Tongue (tissue), 2 donors: Measurements from ENCODE around the gene ODAPH. TPM values are rescaled to one million over a fixed set of nuclear protein-coding genes. Genes with fewer than 3 reads are reported as not detected.

Experiments
- DNase-seq: peaks from one replicate; pipeline ENCODE4 v3.0.0-alpha.2; 2015
- total RNA-seq: library from RNA; depleted of rRNA; stranded (reverse); fragments of >200 nt; gene quantifications from one replicate; pipeline ENCODE4 v1.2.3, GENCODE V29; 2014

The ODAPH gene
- total RNA-seq, 1 donor from 2014 or later = not detected

DNA sequence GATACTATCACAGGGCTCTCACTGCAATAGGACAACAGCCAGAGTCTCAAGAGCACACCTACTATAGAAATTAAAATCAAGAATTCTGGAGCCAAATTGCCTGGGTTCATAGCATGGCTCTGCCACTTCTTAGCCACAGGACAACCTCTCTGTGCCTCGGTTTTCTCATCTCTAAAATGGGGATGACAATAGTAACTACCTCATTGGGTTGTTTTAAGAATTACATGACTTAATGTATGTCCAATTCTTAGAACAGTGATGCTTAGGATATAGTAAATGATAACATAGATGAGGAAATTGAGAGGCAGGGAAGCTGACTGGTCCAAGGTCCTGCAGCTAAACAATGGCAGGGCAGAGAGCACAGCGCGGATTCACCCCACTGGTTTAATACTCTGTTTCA, 11.0 kb upstream of the ODAPH start:
- DNase-seq = no peak

DNA sequence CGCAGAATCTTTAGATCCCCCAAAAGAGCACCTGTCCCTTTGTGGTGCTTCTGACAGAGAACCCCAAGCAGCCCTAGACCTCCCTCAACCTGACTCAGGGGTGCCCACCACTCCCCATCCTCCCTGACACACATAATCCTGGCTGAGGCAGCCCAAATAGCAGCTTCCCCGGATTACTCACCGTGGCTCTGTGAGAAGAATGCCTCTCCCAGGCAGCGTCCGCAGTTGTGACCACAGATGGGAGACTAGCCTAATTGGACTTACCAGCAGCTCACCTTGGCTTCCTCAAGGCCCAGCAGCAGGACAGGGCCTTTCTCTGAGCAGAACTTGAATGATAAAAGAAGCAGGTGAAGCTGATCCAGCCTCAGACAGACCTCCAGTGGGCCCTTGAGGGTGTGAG, 10.3 kb upstream of the ODAPH start:
- DNase-seq = no peak

DNA sequence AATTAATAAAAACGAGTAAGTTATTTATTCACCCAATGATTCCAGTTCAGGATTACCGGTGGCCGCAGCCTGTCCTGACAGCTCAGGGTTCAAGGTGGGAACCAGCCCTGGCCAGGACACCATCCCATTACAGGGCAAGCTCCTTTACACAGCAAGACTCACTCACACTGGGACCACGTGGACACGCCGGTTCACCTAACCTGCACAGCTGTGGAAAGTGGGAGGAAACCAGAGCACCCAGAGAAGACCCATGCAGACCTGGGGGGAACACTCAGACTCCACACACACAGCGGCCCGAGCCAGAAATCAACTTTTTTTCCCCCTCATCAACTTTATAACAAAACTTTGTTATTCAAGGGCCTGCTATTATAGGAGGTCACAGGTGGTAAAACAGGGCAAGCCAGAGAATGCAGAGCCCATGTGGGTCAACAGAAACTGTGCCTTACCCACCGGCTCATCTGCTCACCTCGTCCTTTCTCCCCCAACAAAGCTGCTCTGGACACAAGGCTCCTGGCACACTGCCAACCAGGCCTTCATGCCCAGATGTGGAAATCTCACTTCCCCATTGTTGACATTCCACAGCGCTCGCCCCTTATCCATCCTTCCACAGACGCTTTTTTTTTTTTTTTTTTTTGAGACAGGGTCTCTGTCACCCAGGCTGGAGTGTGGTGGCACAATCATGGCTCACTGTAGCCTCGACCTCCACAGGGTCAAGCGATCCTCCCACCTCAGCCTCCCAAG, 8.0 kb upstream of the ODAPH start:
- DNase-seq = peak; percentile 43

DNA sequence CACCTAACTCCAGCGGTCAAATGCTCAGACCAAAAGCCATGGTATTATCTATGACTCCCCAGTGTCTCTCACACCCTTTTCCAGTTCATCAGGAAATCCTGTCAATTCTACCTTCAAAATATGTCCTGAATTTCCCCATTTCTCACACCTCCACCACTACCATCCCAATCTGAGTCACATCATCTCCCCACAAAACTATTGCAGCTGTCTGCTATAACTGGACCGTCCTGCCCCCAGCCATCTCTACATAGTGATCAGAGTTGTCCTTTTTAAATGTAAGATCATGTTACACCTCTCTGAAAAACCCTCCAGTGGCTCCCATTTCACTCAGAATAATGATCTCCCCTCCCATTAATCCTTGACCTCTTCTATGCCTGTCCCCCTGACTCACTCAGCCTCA, 6.8 kb upstream of the ODAPH start:
- DNase-seq = no peak

DNA sequence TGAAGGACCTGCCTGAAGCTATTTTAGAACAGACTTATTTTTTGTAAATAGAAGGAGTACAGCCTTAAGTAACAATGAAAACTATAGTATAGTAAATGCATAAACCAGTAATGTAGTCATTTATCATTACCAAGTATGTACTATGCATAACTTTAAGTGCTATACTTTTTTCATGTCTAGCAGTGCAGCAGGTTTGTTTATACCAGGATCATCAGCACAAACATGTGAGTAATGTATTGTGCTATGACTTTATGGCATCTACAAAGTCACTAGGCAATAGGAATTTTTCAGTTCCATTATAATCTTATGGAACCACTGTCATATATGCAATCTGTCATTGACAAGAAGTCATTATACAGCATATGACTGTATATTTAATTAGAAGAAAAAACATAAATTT, 3.4 kb upstream of the ODAPH start:
- DNase-seq = no peak

DNA sequence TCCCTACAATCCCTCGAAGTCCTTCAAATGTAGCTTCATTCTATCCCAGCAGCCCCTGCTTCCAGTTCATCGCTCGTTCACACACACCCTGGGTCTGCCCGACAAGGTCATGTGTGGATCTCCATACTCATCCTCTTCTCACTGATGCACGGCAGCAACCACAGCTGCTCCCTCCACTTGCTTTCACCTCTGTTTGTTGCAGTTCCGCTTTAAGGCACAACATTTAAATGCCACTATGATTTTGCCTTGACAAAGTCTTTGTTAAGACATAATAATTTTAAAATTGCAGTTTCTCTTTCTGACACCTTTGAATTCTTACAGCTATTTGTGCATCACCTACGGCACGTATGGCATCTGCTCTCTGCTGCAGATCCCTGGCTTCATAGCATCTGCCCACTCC, 1.8 kb downstream of the ODAPH start:
- no peak for DNase-seq

DNA sequence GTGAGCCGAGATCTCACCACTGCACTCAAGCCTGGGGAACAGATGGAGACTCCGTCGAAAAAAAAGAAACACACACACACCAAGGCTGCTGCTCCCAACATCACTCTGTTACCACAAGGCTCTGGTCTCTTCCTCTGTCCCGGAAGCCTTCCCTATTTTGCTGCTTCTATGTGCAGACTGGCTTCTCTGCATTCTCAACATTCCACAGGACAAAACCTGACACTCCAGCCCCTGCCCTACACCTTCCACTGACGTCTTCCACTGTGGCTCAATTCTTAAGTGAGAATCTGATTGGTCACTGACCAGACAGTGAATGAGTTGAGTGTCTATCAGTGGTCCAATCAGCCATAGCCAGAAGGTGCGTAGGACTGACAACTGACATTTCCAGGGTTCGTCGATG, 5.9 kb downstream of the ODAPH start:
- no peak for DNase-seq

DNA sequence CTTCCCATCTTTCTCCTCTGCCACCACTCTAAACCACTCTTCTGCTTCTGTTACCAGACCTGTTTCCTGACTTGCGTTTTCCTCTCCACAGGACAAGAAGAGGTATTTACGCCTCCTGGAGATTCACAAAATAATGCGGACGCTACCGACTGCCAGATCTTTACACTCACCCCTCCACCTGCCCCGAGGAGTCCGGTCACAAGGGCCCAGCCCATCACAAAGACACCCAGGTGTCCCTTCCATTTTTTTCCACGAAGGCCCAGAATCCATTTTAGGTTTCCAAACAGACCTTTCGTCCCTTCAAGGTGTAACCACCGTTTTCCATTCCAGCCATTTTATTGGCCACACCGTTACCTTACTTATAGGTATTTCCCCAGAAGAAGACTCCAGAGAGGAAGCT, 8.2 kb downstream of the ODAPH start:
- DNase-seq = no peak

DNA sequence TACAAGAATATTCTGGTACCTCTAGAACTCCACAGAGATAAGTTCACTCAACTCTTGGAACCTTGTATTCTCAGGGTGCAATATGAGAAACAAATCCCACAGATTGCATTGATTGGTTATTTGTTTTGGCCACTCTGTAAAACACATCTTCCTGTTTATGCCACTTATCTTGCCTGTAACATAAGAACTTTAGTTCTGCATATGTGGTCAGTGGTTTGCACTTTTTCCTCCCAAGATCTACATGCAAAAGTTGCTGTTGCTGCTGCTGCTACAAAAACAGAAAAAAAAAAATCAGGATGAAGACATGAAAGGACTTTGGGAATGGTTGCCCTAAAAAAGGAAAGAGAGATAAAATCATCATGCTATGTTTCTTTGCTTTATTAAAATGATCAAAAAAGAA, 9.6 kb downstream of the ODAPH start:
- DNase-seq = no peak

DNA sequence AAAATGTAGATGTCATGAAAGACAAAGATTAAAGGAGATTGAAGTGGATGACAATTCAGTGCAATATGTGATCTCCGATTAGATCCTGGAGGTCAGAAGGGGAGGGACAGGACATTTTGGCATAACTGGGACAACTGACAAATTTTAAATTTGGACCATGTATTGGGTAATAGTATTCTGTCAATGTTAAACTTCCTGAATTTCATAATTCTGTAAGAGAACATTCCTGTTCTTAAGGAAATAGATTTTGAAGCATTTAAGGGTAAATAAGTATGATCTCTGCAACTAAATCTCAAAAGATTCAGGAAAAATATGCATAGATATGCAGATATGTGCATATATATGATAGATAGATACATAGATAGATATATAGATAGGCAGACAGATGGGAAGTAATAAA, 11.0 kb downstream of the ODAPH start:
- no peak for DNase-seq

DNA sequence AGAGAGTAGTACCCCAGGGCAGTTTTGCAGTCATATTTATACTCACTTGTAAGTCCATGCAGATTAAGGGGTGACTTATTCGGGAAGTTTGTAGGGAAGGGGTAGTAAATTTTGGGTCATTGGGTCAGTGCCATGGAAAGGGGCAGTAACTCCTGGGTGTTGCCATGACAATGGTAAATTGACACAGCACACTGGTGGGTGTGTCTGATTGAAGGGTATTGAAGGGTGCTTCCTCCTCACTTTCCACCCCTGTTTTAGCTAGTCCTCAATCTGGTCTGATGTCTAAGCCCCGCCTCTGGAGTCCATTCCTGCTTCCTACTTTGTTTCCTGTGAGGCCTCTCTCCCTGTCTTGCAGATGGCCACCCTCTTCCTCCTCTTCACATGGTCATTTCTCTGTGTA, 11.9 kb downstream of the ODAPH start:
- DNase-seq = no peak

DNA sequence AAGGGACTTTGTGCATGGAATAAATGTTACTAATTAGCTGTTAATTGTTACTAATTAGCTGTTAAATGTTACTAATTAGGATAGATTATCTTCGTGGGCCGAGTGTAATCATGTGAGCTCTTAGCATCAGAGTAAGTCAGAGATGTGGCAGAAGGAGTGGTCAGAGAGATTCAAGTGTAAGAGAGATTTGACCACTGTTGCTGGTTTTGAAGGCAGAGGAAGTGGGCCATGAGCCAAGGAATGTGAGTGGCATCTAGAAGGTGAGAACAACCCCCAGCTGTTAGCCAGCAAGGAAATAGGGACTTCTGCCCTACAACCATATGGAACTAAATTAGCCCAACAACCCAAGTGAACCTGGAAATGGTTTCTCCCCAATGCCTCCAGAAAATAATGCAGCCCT, 28.2 kb downstream of the ODAPH start:
- DNase-seq = no peak

DNA sequence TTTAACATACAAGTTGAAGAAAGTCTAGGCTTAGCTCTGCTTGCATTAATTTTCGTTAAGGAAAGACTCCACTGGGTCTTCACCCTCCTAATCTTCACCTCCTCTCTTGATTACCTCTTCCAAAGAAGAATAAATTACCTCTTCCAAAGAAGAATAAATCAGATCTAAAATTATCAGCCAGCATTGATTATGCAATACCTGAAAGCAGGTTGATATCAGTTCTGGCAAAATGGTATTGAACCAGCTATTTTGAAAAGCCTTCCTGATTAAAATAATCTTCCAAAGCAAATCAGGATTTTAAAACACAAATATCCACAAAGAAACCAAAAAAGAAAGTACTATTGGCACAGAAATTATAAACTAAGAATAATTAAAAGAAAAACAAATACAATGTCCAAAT, 37.5 kb downstream of the ODAPH start:
- no peak for DNase-seq

DNA sequence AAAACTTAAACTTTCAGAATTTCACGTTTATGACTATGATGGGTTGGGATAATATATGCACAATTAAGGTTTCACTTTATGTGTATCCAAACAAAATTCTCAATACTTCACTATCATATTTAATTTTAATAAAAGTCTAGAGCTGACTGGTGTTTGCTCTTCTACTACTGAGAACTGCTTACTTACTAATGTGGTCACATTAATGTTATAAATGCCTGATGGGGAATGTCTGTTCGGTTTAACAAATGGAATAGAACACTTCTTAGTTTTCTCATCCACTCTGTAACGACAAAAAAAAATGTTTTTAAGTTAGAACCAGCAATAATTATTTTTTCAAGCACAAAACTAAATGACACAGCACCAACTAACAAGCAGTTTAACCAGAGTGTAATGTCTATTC, 40.2 kb downstream of the ODAPH start:
- no peak for DNase-seq

DNA sequence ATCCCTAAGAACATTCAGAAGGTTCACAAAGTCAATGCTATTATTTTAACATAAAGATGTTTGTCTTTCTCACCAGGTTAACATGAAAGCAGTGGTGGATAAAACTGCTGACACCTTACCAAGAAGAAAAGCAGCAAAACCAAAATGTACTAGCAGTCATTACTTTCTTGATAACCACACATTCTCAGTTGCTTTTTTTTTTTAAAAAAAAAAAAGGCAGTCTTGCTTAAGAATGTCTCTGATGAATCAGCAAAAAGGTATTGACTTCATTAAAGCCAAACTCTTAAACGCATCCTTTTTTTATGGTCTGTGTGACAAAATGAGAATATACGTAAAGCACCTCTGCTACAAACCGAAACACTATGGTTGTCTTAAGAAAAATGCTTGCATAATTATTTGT, 42.5 kb downstream of the ODAPH start:
- no peak for DNase-seq

DNA sequence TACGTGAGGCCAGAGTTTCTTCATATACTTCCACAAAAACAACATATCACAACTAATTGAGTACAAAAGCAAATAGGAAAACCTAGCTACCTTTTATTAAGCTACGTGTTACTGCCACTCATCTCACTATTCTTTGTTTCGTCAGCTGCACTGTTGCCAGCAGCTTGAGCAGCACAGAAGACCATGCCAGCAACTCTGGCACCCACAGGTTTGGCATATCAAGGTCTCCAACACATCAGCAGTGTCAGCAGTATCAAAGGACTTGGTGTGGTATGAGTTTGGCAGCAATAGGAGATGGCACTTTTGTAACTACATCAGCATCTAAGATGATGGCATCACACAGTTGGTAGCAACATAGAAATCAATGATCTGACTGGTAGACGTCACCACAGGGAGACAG, 43.8 kb downstream of the ODAPH start:
- no peak for DNase-seq

DNA sequence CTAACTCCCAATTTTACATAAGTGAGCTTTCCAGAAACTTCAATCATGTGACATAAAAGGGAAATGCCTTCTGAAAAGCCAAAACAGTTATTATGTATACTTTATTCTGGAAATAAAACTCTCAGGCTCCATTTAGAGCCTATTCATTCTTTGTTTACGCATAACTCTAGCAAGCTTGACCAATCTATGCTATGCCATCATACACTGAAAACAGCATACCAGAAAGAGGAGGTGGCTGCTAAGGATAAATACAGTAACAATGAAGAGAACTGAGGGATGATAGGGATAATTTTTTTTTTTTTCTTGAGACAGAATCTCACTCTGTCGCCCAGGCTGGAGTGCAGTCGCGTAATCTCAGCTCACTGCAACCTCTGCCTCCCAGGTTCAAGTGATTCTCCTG, 50.1 kb downstream of the ODAPH start:
- no peak for DNase-seq

DNA sequence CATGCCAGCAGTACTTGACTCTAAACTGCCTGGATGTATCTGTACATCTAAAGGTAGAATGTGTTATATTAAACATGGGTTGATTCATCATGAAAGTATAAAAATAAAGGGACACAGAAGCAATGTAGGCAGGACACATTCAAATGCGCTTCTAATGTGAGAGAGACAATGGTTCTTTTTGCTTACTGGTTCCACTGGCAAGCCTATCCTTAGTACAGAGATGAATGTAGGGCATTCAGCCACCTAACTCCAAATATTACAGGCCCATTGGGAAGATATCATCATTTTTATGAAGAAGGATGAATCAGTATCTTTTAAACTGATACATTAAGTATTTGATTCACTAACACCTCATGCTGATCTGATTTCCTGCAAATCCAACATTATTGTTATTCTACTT, 56.4 kb downstream of the ODAPH start:
- no peak for DNase-seq

Other genes with a start within 250 kb of the ODAPH start
- gene RCHY1, start 41.7 kb upstream of the ODAPH start, total RNA-seq = 43.1 TPM
- 16.3 TPM for gene THAP6, start 41.6 kb upstream of the ODAPH start, total RNA-seq
- gene CDKL2, start 74.5 kb downstream of the ODAPH start, total RNA-seq = 1.1 TPM
- 338 TPM for gene G3BP2, start 117.3 kb downstream of the ODAPH start, total RNA-seq
- gene USO1, start 168.5 kb downstream of the ODAPH start, total RNA-seq = 216 TPM